A549 (cell line): Measurements from ENCODE around the gene SDF2L1. TPM values are rescaled to one million over a fixed set of nuclear protein-coding genes. Genes with fewer than 3 reads are reported as not detected.
A peak's percentile ranks its signal among the peaks of the same experiment; 100 is the strongest.

ENCODE experiments used
- ATAC-seq, 2 experiments: fragments of 200-7000 bp in 1 of 2; fragments of >200 bp in 1 of 2; cut with Nextera tagmentation in 1 of 2; cut with Tn5 transposase in 1 of 2; 3 replicates each; pipeline versions ENCODE4 v1.8.0 to v1.9.1; 2018 to 2020; ENCODE audit warnings: mild to moderate bottlenecking in 1 of 2, moderate library complexity in 1 of 2
- CTCF ChIA-PET: fragments of 300-600 bp; sonication (Branson Sonifier 250); formaldehyde crosslinking; extraction: SDS; loops from one replicate; lab custom pipeline; 2021; ENCODE audit warnings: antibody characterized with exemption, inconsistent platforms; lab: Yijun Ruan, JAX
- POLR2A ChIA-PET: fragments of 350-600 bp; formaldehyde crosslinking; extraction: SDS; loops from one replicate; lab custom pipeline; 2021; ENCODE audit warnings: antibody characterized with exemption, inconsistent platforms; lab: Yijun Ruan, JAX
- DNase-seq, 2 experiments: peaks; one replicate each; pipeline versions ENCODE4 v3.0.0 to v3.0.0-alpha.2; 2011 to 2016; ENCODE audit warnings: low read depth in 1 of 2, low spot score in 1 of 2
- FAIRE-seq: peaks from 2 replicates; lab custom pipeline; 2011; peaks lifted over from hg19 to GRCh38; lab: Jason Lieb, UNC
- H3K27ac ChIP-seq, 2 experiments: fragments of >200 bp; sonication (Bioruptor Twin); formaldehyde crosslinking; 3 replicates each; pipeline ENCODE4 v1.5.1; 2016 to 2017
- H3K4me1 ChIP-seq: fragments of >200 bp; sonication (Bioruptor Twin); formaldehyde crosslinking; 3 replicates; pipeline ENCODE4 v1.6.1; 2016
- H3K4me2 ChIP-seq: fragments of >200 bp; sonication (Bioruptor Twin); formaldehyde crosslinking; 3 replicates; pipeline ENCODE4 v1.6.1; 2016
- H3K4me3 ChIP-seq: fragments of >200 bp; sonication (Bioruptor Twin); formaldehyde crosslinking; 3 replicates; pipeline ENCODE4 v1.5.1; 2016
- H3K9me3 ChIP-seq: fragments of >200 bp; sonication (Bioruptor Twin); formaldehyde crosslinking; 3 replicates; pipeline ENCODE4 v1.6.1; 2016
- ATOH8 ChIP-seq: fragments of 250-450 bp; sonication (Bioruptor Pico); IDR thresholded peaks from 2 replicates; pipeline ENCODE4 v1.5.0; 2020; ENCODE audit warnings: low read depth, mild to moderate bottlenecking, moderate library complexity
- BCL3 ChIP-seq: fragments of >200 bp; sonication (Bioruptor Twin); formaldehyde crosslinking; IDR thresholded peaks from 3 replicates; pipeline ENCODE4 v1.6.1; 2016
- E2F6 ChIP-seq: IDR thresholded peaks from 2 replicates; pipeline ENCODE4 v1.6.1; 2012; ENCODE audit warnings: low read depth, borderline replicate concordance
- EHF ChIP-seq: fragments of 250-450 bp; sonication (Bioruptor Pico); IDR thresholded peaks from 2 replicates; pipeline ENCODE4 v1.5.0; 2020; ENCODE audit warnings: mild to moderate bottlenecking
- FOSL2 ChIP-seq, 2 experiments: fragments of 450-650 bp in 1 of 2; fragments of >200 bp in 1 of 2; sonication (Bioruptor Twin) in 1 of 2; formaldehyde crosslinking; IDR thresholded peaks; 2 replicates each; pipeline versions ENCODE4 v1.5.0 to v1.6.1; 2016 to 2020; ENCODE audit warnings: mild to moderate bottlenecking in 1 of 2, moderate library complexity in 1 of 2
- FOXS1 ChIP-seq: fragments of 250-450 bp; sonication (Bioruptor Pico); IDR thresholded peaks from 2 replicates; pipeline ENCODE4 v1.5.0; 2020; ENCODE audit warnings: mild to moderate bottlenecking, moderate library complexity
- HDAC2 ChIP-seq: fragments of 200-600 bp; sonication (generic); IDR thresholded peaks from 2 replicates; pipeline ENCODE4 v1.6.1; 2016
- HEYL ChIP-seq: fragments of 250-450 bp; sonication (Bioruptor Pico); IDR thresholded peaks from 2 replicates; pipeline ENCODE4 v1.8.0; 2021; ENCODE audit warnings: mild to moderate bottlenecking, moderate library complexity
- HOXA7 ChIP-seq: fragments of 250-450 bp; sonication (Bioruptor Pico); IDR thresholded peaks from 2 replicates; pipeline ENCODE4 v1.5.0; 2020; ENCODE audit warnings: mild to moderate bottlenecking, moderate library complexity
- KDM5A ChIP-seq: fragments of 200-600 bp; sonication (generic); IDR thresholded peaks from 2 replicates; pipeline ENCODE4 v1.6.1; 2016; ENCODE audit warnings: antibody characterized with exemption, mild to moderate bottlenecking
- MAFK ChIP-seq: fragments of 450-650 bp; IDR thresholded peaks from 2 replicates; pipeline ENCODE4 v1.6.1; 2014; ENCODE audit not compliant: partially characterized antibody
- PBX3 ChIP-seq: IDR thresholded peaks from 2 replicates; pipeline ENCODE4 v1.6.1; 2012
- PHF8 ChIP-seq: fragments of 200-600 bp; sonication (generic); IDR thresholded peaks from 2 replicates; pipeline ENCODE4 v1.6.1; 2016; ENCODE audit warnings: low read depth, mild to moderate bottlenecking, antibody characterized with exemption, moderate library complexity, borderline replicate concordance
- POLR2A ChIP-seq: IDR thresholded peaks from 2 replicates; pipeline ENCODE4 v1.6.1; 2012; ENCODE audit warnings: mild to moderate bottlenecking, low read length
- RNF2 ChIP-seq: fragments of 200-600 bp; sonication (generic); IDR thresholded peaks from 2 replicates; pipeline ENCODE4 v1.6.1; 2016; ENCODE audit warnings: low read depth, mild to moderate bottlenecking, antibody characterized with exemption, moderate library complexity, borderline replicate concordance
- SREBF2 ChIP-seq: fragments of 450-650 bp; IDR thresholded peaks from 2 replicates; pipeline ENCODE4 v1.6.1; 2014; ENCODE audit warnings: mild to moderate bottlenecking, moderate library complexity
- ZSCAN20 ChIP-seq: fragments of 250-450 bp; sonication (Bioruptor Pico); IDR thresholded peaks from 2 replicates; pipeline ENCODE4 v1.8.0; 2022; ENCODE audit warnings: mild to moderate bottlenecking, moderate library complexity
- WGBS: methylation state at CpG from one replicate; pipeline ENCODE4 v1.1.6; 2017; ENCODE audit errors: missing lambda C conversion rate; 5-methylcytosine and 5-hydroxymethylcytosine counted together
- polyA plus RNA-seq, 4 experiments: library from polyadenylated mRNA; depleted of rRNA in 3 of 4; stranded (reverse); fragments of >200 nt; fragmentation: RNase III in 1 of 4; extraction: RNeasy Plus Mini Kit Qiagen cat#74134 plus additional on column Dnase treatment in 1 of 4; gene quantifications; 2 replicates in 3 of 4; 3 replicates in 1 of 4; pipeline ENCODE4 v1.2.3, GENCODE V29; 2011 to 2017
- TF ChIP-seq, protein P1 (sequence below): IDR thresholded peaks from 2 replicates; pipeline ENCODE4 v1.6.1; 2012

The SDF2L1 gene
- polyA plus RNA-seq, 2 of the 4 experiments (the other 2 are of a cell fraction): 13.7 to 41.9 TPM

DNA sequence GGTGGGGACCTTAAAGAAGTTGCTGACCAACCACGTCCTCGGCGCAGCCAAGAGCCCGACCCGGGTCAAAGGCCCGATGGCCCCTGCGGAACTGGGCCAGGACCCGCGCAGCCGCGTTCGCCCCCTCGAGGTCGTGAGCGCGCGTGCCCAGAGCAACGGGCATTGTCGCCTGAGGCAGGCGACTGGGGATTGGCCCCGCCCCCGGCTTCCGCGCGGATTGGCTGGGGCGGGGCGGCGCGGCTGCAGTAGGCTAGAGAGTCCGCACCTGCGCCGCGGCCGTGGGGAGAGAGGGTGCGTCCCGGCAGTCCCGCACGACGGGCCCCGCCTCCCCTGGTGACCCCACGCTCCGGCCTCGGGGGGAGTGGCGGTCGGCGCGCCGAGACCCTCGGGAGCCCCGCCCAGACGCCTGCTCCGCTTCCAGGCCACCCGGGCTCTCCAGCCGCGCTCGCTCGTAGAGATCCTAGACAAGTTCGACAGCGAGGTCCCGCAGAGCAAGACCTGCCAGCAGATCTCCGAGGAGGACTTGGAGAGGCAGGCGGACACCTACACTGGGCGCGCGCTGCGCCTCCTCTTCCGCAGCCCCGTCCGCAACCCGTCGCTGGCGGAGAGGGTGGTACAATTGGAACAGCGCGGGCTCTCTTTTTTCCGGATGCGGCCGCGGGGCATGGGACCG is 15.4 kb downstream of the SDF2L1 start:
- Histone ChIP-seq H3K4me2 (peak overlapping the region; percentile 65), H3K9me3 (no peaks in the 10 kb centered on the region), H3K4me1 (0 out of 3 replicates have a peak, but pooled peaks cover 4% of the 10 kb centered on the region), H3K27ac (peak overlapping the region; percentile 52 to 88), H3K4me3 (peak overlapping the region; percentile 52)
- FAIRE-seq (no peak), ATAC-seq (peak; percentile 91), DNase-seq (peak; percentile 52 to 75)
- TF ChIP-seq ZSCAN20 (CRISPR knock-in tag) (no peak), SREBF2 (no peak), E2F6 (peak; percentile 71), FOSL2 (IDR thresholded peaks at IDR 0.05) (no peak), FOSL2 (CRISPR knock-in tag; IDR thresholded peaks at IDR 0.05) (no peak), ATOH8 (CRISPR knock-in tag) (no peak), PHF8 (peak; percentile 18; the same call in 1 of the 2 replicates), FOXS1 (CRISPR knock-in tag) (no peak), BCL3 (0 out of 3 replicates have a peak, but pooled peaks have one; percentile 21), POLR2A (peak; percentile 21; the same call in 1 of the 2 replicates), HEYL (CRISPR knock-in tag) (no peak), EHF (no peak), KDM5A (no peak)
- TF ChIP-seq, protein P1, sequence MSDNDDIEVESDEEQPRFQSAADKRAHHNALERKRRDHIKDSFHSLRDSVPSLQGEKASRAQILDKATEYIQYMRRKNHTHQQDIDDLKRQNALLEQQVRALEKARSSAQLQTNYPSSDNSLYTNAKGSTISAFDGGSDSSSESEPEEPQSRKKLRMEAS: peak; percentile 65; the same call in 1 of the 2 replicates
- WGBS: 16% methylated on average over 14 of the region's 79 CpGs
- ChIA-PET CTCF (interaction anchor here (0.9 to 1.8 kb wide), 4 partner anchors 9 to 14 kb away, joined by 3 to 11 read pairs (median 3); no protein-coding TSS in a partner anchor), POLR2A (interaction anchor here (0.7 kb wide), 1 partner anchor 9 kb away, joined by 3 read pairs; no protein-coding TSS in a partner anchor)

- Histone ChIP-seq H3K4me1 (0 out of 3 replicates have a peak, but pooled peaks cover 4% of the 10 kb centered on the region), H3K4me2 (no peak overlapping the region), H3K27ac (no peak overlapping the region), H3K9me3 (no peaks in the 10 kb centered on the region), H3K4me3 (no peak overlapping the region)
- 73% methylated on average over 6 of the region's 7 CpGs for WGBS
- no peak for TF ChIP-seq BCL3
- TF ChIP-seq ATOH8 (CRISPR knock-in tag): no peak
- TF ChIP-seq RNF2: no peak
- TF ChIP-seq HDAC2: no peak
- peak; percentile 56 for TF ChIP-seq MAFK
- TF ChIP-seq EHF: no peak
- no peak for TF ChIP-seq PBX3
- TF ChIP-seq HOXA7 (CRISPR knock-in tag): no peak
- CTCF ChIA-PET: interaction anchor here (1.4 kb wide), 2 partner anchors 13 to 17 kb away, joined by 4 to 6 read pairs; partner anchors contain the start of gene SDF2L1
- FAIRE-seq (no peak), ATAC-seq (no peak), DNase-seq (no peak)
- POLR2A ChIA-PET: interaction anchor here (0.7 kb wide), 1 partner anchor 31 kb away, joined by 6 read pairs; no protein-coding TSS in a partner anchor
Measured at GRCh38 chr22:21659864-21660525, 17.9 kb downstream of the SDF2L1 start.
